ENCODE data around the gene GDF10.

The GDF10 gene

GRCh38 chr10:47296156-47296894, 3.7 kb upstream of the GDF10 start:
- no peak for DNase-seq

DNA sequence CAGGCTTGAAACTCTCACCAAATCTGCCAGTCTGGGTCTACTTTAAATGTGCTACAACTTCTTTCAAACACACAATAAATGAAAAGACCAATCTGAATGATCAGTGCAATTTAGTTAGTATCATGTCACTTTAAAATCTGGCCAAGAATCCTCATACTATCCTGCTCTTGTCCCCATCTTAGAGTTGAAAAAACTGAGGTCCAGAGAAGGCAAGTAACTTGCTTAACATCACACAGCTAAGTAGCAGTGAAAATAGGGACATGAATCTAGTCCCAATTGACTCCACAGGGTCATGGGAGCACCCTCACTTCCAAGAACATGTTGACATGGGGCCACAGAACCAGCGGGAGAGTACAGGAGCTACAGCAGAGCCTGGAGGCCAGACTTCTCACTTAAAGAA, 3.1 kb upstream of the GDF10 start:
- no peak for DNase-seq

GRCh38 chr10:47297866-47298540, 2.0 kb upstream of the GDF10 start:
- no peak for DNase-seq

GRCh38 chr10:47298715-47299114, 1.3 kb upstream of the GDF10 start:
- DNase-seq, result no peak

DNA sequence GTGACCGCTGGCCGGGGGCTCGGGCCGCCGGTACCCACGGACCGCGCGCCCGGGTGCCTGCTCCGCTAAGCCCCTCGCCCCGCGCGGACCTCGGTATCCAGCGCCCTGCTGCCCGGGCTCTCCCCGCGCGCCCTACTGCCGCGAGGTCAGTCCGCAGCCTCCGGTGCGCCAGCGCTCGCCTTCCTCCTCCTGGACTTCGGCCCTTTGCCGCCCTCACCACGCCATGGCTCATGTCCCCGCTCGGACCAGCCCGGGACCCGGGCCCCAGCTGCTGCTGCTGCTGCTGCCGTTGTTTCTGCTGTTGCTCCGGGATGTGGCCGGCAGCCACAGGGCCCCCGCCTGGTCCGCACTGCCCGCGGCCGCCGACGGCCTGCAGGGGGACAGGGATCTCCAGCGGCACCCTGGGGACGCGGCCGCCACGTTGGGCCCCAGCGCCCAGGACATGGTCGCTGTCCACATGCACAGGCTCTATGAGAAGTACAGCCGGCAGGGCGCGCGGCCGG, 483 bp downstream of the GDF10 start:
- DNase-seq, result no peak

GRCh38 chr10:47301833-47302232, 1.8 kb downstream of the GDF10 start:
- DNase-seq, result no peak

- DNase-seq, result no peak
These were observed 3.1 kb downstream of the GDF10 start for GRCh38 chr10:47303105-47303504.

GRCh38 chr10:47303866-47304265, 3.9 kb downstream of the GDF10 start:
- no peak for DNase-seq

DNA sequence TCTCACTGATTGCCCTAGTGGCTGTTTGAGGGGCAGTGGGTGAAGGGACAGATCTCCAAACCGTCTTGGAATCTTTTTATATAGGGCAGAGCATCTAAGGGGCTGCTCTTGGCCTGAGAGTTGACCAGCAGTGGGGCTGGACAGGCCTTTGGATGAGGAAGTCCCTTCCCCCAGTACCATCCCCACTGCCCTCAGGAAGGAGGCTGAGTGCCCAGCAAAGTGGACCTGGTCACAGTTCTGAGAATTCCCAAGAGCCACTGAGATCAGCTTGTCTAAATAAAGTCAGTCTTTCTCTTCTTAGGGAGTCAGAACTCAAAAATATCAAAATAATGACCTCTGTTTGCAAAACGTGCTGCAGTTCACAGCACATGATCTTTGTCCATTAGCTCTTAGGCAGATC, 5.6 kb downstream of the GDF10 start:
- DNase-seq, result no peak

GRCh38 chr10:47306387-47307210, 6.6 kb downstream of the GDF10 start:
- no peak for DNase-seq

DNA sequence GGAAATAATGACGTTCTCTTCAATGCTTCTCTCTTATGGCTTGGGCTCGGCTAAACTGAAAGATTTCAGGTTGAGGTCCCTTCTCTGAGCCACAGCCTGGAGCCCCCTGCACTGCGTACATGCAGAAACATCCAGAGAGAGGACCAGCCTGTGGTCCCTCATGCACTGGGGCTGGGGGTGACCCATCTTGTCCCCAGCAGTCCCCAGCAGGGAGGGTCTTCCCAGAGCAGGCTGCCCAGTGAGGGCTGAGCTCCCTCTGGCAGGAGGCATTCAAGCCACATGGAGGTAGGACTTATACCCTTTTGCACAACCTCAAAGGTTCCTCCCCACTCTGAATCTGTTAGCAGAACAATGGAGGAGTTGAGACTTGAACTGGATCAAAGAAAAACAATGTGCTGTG, 7.4 kb downstream of the GDF10 start:
- DNase-seq, result no peak

DNA sequence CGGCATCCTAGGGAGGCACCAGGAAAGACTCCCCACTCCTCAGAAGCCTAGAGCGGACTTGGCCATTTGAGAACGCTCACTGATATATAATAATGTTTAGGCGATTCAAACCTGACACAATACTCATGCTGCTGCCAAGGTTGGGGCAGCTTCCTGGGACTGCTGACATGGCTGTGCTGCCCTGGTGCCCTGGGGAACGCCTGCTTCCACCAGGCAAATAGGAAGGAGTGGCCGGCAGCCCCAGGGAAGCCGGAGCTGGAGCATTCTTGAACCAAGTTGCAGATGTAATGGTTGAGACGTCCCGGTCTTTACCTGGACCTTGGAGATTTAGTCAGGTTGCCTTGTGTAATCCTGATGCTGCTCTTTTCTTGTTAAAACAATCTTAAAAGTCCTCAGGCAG, 8.8 kb downstream of the GDF10 start:
- DNase-seq, result no peak

DNA sequence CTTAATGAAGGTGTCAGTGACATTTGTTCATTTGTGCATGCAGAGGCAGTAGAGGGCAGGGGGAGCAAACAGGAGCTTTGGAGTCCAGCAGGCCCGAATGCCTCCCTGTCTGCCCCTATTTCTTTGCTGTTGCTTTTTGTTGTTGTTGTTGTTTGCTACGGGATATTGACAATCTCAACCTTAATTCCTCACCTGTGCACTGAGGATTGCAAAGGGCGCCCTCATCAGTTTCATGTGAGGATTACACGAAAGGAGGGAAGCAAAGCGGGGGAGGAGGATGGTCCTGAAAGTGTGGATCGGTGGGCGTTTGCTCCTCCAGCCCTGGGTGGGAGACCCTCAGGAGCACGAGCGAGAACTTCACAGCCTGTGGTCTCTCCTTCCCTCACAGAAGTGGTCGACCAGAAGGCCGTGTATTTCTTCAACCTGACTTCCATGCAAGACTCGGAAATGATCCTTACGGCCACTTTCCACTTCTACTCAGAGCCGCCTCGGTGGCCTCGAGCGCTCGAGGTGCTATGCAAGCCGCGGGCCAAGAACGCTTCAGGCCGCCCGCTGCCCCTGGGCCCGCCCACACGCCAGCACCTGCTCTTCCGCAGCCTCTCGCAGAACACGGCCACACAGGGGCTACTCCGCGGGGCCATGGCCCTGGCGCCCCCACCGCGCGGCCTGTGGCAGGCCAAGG, 9.6 kb downstream of the GDF10 start:
- DNase-seq, result no peak

- DNase-seq, result no peak
These were observed 10.1 kb downstream of the GDF10 start for GRCh38 chr10:47310090-47310505.

DNA sequence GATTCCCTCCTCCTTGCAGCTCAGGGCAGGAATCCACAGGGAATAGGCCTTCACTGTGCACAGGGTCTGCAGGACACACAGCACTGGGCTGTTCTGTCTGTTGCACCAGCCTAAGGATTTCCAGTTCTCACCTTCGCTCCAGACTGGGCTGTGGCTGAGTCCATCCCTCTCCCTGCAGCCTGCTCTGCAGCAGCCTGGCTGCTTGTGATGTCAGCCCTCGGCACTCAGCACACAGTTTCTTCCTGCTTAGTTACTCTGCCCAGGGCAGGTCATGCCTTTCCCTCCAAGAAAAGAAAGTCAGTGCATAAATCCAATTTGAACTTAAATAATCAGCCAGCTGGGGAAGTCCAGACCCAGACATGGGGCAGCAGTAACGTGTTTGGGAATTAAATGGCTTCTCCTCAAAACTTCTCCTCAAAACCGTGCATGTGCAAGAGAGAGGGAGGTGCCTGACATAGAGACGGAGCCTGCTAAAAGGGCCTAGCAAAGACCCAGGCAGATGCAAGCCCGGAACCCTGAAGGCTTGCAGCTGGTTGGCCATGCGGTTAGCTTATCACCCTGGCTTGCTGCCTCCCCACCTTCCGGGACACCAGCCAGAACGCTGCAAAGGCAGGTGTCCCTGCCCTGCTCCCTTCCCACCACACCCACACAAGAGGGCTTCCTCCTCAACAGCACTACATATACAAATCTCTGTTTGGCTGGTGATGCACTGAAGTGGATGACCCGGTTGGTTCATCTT, 11.4 kb downstream of the GDF10 start:
- no peak for DNase-seq

DNA sequence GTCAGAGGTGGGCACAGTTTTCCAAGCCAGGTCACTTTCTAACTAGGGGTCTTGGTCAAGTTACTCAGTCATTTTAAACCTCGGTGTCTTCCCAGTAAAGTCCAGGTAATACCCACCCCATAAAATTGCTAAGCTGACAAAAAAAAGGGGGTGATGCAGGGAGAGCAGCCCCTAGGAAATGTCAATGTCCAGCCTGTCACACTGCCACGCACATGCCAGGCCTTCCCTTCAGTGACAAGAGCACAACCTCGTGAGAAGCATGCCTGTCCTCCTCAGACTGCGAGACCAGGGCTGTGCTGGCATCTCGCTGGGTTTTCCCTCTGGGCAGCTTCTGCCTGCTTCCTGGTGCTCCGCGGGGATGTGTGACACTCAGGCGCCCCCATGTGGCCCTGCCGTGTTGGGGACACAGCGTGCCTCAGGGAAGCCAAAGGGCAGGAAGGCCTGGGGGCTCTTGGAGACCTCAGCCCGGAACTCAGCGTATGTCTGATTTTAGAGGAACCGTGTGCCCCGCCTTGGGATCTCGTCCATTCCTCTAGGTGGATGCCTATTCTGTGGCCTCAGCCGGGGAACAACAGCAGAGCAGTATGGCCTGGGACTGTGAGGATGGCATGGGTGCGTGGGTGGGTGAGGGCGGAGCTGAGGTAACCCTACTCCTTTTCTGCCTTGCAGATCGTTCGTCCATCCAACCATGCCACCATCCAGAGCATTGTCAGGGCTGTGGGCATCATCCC, 12.1 kb downstream of the GDF10 start:
- peak; percentile 6 for DNase-seq

GRCh38 chr10:47312663-47312995, 12.6 kb downstream of the GDF10 start:
- DNase-seq, result no peak

DNA sequence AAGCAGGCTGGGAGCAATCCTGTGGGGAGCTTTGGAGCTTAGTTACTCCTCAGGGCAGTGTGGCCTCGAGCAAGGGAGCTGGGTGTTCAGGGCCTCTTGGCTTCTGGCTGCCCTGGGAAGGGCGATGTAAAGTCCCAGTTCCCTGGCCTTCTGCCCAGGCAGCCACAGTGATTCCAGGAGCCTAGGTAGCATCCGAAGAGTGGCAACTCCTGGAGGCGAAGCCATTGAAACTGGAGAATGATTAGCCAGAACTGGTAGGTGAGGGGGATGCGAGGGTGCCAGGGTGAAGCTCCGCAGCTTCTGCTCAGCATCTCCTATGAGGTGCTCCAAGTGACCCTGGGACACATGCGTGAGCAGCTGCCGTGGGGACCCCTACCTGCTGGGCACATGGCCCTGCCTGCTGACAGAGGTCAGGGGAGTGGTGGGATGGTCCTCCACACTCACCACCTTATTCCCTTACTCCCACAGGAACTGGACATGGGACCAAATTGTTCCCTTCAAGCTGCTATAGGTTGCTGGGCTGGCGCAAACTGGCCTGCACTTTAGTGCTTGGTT, 14.5 kb downstream of the GDF10 start:
- DNase-seq, result no peak

DNA sequence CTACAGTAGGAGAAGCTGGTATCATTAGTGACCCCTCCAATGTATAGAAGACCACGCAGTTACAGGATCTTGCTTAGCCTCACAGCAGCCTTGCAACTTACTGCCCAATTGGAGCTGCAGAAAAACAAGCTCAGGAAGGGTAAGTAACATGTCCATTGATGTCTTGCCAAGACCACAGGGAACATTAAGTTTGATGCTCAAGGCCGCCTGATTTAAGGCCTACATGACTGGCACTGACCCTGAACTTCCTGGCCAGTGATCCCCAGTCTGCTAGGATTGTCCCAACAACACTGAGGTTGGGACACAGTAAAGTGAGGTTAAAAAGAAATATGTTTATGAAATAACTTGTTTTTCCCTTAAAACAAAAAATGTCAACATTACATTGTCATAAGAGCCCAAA, 15.4 kb downstream of the GDF10 start:
- no peak for DNase-seq

GRCh38 chr10:47316131-47316530, 16.1 kb downstream of the GDF10 start:
- DNase-seq, result no peak

GRCh38 chr10:47317251-47317650, 17.3 kb downstream of the GDF10 start:
- no peak for DNase-seq

Data from DMS 273 treated with DMSO at 0.1 percent for 48 hours (cell line).